VCaP (cell line): ENCODE measurements around the gene POTEF.
"Not testable (repeated sequence)": the region's sequence is repeated elsewhere in the genome, so short reads cannot be mapped to it uniquely, and the experiment has no call there.

Experiments used
- H3K27ac ChIP-seq: fragments of 450-650 bp; 2 replicates; pipeline ENCODE4 v1.5.1; 2017
- CTCF ChIP-seq: fragments of 450-650 bp; conservative IDR thresholded peaks from 2 replicates; pipeline ENCODE4 v1.5.1; 2017; ENCODE audit warnings: mild to moderate bottlenecking, moderate library complexity

The POTEF gene

GRCh38 chr2:130129120-130129829, at the start of gene POTEF:
POTEF (minus strand) TSS chr2:130129222; CDS start chr2:130120515, 8,707 bp downstream.
- H3K27ac ChIP-seq: not testable (repeated sequence)

DNA sequence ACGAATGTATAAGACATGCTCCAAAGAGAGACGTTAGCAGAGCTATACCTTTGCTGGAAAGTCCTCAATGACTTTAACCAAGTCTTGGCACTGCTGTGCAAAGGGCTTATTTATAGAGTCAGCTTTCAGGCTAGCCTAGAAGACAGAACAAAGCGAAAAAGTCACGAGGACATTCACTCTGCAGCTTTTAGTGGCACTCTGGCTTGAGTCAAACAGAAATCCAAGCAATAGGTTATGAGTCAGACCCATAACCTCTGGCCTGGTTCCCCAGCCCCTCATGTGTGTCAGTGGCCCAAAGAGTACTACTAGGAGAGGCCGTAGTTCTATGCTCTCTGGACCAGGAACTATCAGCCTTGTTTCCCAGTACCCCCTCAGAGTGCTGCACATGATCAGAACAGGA, 45.8 kb upstream of the POTEF start:
- not testable (repeated sequence) for H3K27ac ChIP-seq

GRCh38 chr2:130169896-130170295, 40.9 kb upstream of the POTEF start:
- no peak overlapping the region for H3K27ac ChIP-seq

DNA sequence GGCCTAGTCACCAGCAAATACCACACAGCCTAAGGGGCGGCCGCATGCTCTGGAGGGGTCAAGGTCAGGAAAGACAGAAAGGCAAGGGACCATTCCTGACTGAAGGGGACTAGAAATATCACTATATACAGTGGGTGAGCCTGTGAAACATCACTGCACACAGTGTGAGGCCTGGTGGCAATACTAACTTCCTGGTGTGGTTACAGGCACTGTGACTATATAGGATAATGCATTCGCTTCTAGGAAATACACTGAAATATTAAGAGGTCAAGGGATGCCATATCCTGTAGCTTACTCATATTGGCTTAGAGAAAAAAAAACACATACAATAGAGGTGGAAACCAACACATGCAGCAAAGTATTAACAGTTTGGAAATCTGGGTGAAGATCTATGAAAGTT, 40.1 kb upstream of the POTEF start:
- not testable (repeated sequence) for H3K27ac ChIP-seq

More at GRCh38 chr2:130169896-130170295, 40.9 kb upstream of the POTEF start:
- no peak for TF ChIP-seq CTCF

GRCh38 chr2:130166611-130167010, 37.6 kb upstream of the POTEF start:
- H3K27ac ChIP-seq: not testable (repeated sequence)

DNA sequence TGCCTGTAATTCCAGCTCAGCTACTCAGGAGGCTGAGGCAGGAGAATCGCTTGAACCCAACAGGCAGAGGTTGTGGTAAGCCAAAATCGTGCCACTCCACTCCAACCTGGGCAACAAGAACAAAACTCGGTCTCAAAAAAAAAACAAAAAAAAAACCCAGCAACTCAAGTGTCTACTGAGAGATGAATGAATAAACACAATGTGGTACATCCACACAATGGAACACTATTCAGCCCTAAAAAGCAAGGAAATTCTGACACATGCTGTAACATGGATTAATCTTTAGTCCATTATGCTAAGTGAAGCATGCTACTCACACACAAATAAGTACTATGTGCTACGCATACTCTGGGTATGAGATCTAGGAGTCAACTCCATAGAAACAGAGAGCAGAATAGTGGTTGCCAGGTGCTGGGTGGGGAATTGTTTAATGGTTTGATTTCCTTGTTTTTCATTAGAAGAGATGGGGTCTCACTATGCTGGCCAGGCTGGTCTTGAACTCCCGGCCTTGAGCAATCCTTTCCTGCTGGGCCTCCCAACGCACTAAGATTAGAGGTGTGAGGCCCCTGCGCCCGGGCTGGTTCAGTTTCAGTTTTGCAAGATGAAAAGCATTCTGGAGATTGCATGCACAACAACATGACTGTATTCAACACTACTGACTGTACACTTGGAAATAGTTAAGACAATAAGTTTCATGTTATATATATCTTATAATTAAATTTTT, 36.4 kb upstream of the POTEF start:
- H3K27ac ChIP-seq: no peak overlapping the region
- no peak for TF ChIP-seq CTCF

DNA sequence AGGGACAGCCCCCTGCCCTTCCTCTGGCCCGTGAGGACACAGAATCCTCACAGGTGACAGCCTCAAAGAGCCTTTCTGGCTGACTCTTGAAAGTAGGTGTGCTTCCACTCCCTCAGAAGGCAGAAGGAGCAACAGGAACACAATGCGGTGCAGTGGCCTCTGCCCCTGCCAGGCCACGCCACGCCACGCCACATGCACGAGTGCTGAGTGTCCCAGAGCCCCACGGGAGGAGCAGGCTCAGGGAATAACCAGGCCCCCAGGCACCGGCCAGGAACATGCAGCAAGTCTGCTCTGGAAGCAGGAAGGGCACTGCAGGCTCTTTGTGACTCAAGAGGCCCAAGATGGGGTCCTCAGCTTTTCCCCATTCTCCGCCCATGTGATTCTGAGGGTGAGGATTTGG, 33.9 kb upstream of the POTEF start:
- TF ChIP-seq CTCF: no peak
- H3K27ac ChIP-seq: no peak overlapping the region

GRCh38 chr2:130162486-130162885, 33.5 kb upstream of the POTEF start:
- not testable (repeated sequence) for H3K27ac ChIP-seq

GRCh38 chr2:130160838-130161705, 32.0 kb upstream of the POTEF start:
- H3K27ac ChIP-seq: not testable (repeated sequence)

DNA sequence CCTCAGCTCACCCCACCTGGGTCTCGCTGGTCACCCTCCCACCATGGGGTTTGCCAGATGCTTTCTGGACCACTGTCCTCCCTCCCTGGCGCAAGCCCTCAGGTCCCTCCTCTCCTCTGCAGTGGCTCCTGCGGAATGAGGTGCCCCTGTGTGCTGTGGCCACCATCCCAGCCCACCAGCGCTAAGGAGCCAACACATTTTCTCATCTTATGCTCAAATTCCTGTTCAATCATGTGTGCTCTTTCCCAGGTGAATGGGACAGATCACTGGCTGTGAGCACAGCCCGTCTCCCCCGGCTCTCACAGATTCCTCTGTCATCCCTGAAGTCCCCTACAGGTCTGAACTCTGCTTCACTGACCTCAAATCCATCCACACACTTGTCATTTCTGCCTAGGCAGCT, 31.1 kb upstream of the POTEF start:
- no peak overlapping the region for H3K27ac ChIP-seq
- no peak for TF ChIP-seq CTCF

GRCh38 chr2:130159376-130159775, 30.4 kb upstream of the POTEF start:
- H3K27ac ChIP-seq: not testable (repeated sequence)
